ENCODE data around the gene MAP1B. TPM values are rescaled to one million over a fixed set of nuclear protein-coding genes. Genes with fewer than 3 reads are reported as not detected.

The MAP1B gene
- total RNA-seq, 1 experiment from 2014 or later, result 8.9 TPM

- H4K20me1 ChIP-seq (ENCODE audit: insufficient read depth), result peaks cover 4% of the 10 kb centered on the region; the same call in 1 of the 2 replicates
- ChIA-PET POLR2A (no interaction called here), RAD21 (ENCODE audit: low non-redundant PET in 1 of 2, low total read pairs in 2 of 2, uncharacterized antibody in 2 of 2, unreplicated experiment in 2 of 2) (no interaction called here), CTCF (no interaction called here)
- H3K4me1 ChIP-seq (ENCODE audit: control insufficient read depth in 1 of 2, insufficient read depth in 2 of 2, low read length in 2 of 2), result peaks cover 38 to 43% of the 10 kb centered on the region in 2 experiments
- DNase-seq (ENCODE audit: low read depth, low spot score), result no peak
- no peaks in the 10 kb centered on the region for H3K36me3 ChIP-seq (ENCODE audit: control insufficient read depth in 1 of 2, insufficient read depth in 2 of 2, low read length in 2 of 2)
- peaks cover 44% of the 10 kb centered on the region for H3K79me2 ChIP-seq (ENCODE audit: insufficient read depth, low read length)
- no peak overlapping the region for H3K4me3 ChIP-seq (replicated peaks in 1 of 2; ENCODE audit: low read depth in 1 of 2, low read length in 2 of 2)
- no peak overlapping the region for H3K9ac ChIP-seq (ENCODE audit: low read length)
- intact Hi-C loops (cut with micrococcal nuclease), result no loop called here
- TF ChIP-seq ATF3 (IDR thresholded peaks at IDR 0.05), result no peak
- no peak for TF ChIP-seq CTCF (IDR thresholded peaks at IDR 0.05 in 2 of 3, conservative IDR thresholded peaks at IDR 0.05 in 1 of 3; ENCODE audit: borderline replicate concordance in 1 of 3, insufficient read depth in 1 of 3, low read depth in 2 of 3, low read length in 2 of 3)
- TF ChIP-seq SRF (IDR thresholded peaks at IDR 0.05; ENCODE audit: low read depth), result no peak
- no peak for TF ChIP-seq RAD21 (IDR thresholded peaks at IDR 0.05; ENCODE audit: low read depth)
- TF ChIP-seq POLR2A (IDR thresholded peaks at IDR 0.05; ENCODE audit: borderline replicate concordance, extremely low read depth, insufficient read depth, insufficient read length), result no peak
- TF ChIP-seq ELF1 (IDR thresholded peaks at IDR 0.05; ENCODE audit: borderline replicate concordance, low read depth), result no peak
- TF ChIP-seq SIN3A (IDR thresholded peaks at IDR 0.05; ENCODE audit: low read depth), result no peak
- no peak overlapping the region for H2AFZ ChIP-seq (ENCODE audit: low read depth, low read length, poor library complexity, severe bottlenecking)
- H3K4me2 ChIP-seq (ENCODE audit: low read length), result no peak overlapping the region
- no peaks in the 10 kb centered on the region for H3K9me2 ChIP-seq (ENCODE audit: insufficient read depth)
- no peak for ATAC-seq
- BruUV-seq (replicated peaks), result no TSS peak
- no peaks in the 10 kb centered on the region for H3K27me3 ChIP-seq (ENCODE audit: insufficient read depth, low read length)
- H3K9me3 ChIP-seq (ENCODE audit: control insufficient read depth in 1 of 2, insufficient read depth in 1 of 2, low read depth in 1 of 2, low read length in 2 of 2), result no peaks in the 10 kb centered on the region
- H3K27ac ChIP-seq (ENCODE audit: low read depth, low read length), result no peak overlapping the region
These were observed 144.7 kb downstream of the MAP1B start for GRCh38 chr5:72252008-72252407.

- Histone ChIP-seq H3K36me3 (ENCODE audit: control insufficient read depth in 1 of 2, insufficient read depth in 2 of 2, low read length in 2 of 2) (no peaks in the 10 kb centered on the region), H3K4me3 (replicated peaks in 1 of 2; ENCODE audit: low read depth in 1 of 2, low read length in 2 of 2) (no peak overlapping the region), H3K27me3 (ENCODE audit: insufficient read depth, low read length) (no peaks in the 10 kb centered on the region), H2AFZ (ENCODE audit: low read depth, low read length, poor library complexity, severe bottlenecking) (no peak overlapping the region), H3K4me2 (ENCODE audit: low read length) (no peak overlapping the region), H3K79me2 (ENCODE audit: insufficient read depth, low read length) (peaks cover 38% of the 10 kb centered on the region), H3K9ac (ENCODE audit: low read length) (no peak overlapping the region), H3K27ac (ENCODE audit: low read depth, low read length) (no peak overlapping the region), H4K20me1 (ENCODE audit: insufficient read depth) (no peaks in the 10 kb centered on the region), H3K9me3 (ENCODE audit: control insufficient read depth in 1 of 2, insufficient read depth in 1 of 2, low read depth in 1 of 2, low read length in 2 of 2) (no peaks in the 10 kb centered on the region), H3K9me2 (ENCODE audit: insufficient read depth) (no peaks in the 10 kb centered on the region), H3K4me1 (ENCODE audit: control insufficient read depth in 1 of 2, insufficient read depth in 2 of 2, low read length in 2 of 2) (peaks cover 33 to 37% of the 10 kb centered on the region in 2 experiments)
- TF ChIP-seq EGR1 (IDR thresholded peaks at IDR 0.05; ENCODE audit: low read depth), result no peak
- no peak for TF ChIP-seq POLR2AphosphoS5 (IDR thresholded peaks at IDR 0.05; ENCODE audit: low read depth, low read length)
- no peak for TF ChIP-seq CBX3 (IDR thresholded peaks at IDR 0.05; ENCODE audit: low read depth)
- TF ChIP-seq ELF1 (IDR thresholded peaks at IDR 0.05; ENCODE audit: borderline replicate concordance, low read depth), result no peak
- no peak for TF ChIP-seq RAD21 (IDR thresholded peaks at IDR 0.05; ENCODE audit: low read depth)
- TF ChIP-seq POLR2A (IDR thresholded peaks at IDR 0.05; ENCODE audit: borderline replicate concordance, extremely low read depth, insufficient read depth, insufficient read length), result no peak
- DNase-seq (ENCODE audit: low read depth, low spot score), result no peak
- ChIA-PET RAD21 (ENCODE audit: low non-redundant PET in 1 of 2, low total read pairs in 2 of 2, uncharacterized antibody in 2 of 2, unreplicated experiment in 2 of 2) (no interaction called here), CTCF (no interaction called here), POLR2A (no interaction called here)
- intact Hi-C loops (cut with micrococcal nuclease), result no loop called here
- BruUV-seq (replicated peaks), result no TSS peak
- ATAC-seq, result no peak
These were observed 145.4 kb downstream of the MAP1B start for GRCh38 chr5:72252574-72253155.
